CD4-positive, alpha-beta T cell treated with Interleukin-2 at 100 ng/mL for 4 hours (primary cell): Measurements from ENCODE around the gene POMGNT1.
"Not testable (repeated sequence)": the region's sequence is repeated elsewhere in the genome, so short reads cannot be mapped to it uniquely, and the experiment has no call there.

Source experiments
- DNase-seq: peaks from one replicate; pipeline ENCODE4 v3.0.0-alpha.2; 2020; ENCODE audit warnings: low spot score

POMGNT1 gene

DNA sequence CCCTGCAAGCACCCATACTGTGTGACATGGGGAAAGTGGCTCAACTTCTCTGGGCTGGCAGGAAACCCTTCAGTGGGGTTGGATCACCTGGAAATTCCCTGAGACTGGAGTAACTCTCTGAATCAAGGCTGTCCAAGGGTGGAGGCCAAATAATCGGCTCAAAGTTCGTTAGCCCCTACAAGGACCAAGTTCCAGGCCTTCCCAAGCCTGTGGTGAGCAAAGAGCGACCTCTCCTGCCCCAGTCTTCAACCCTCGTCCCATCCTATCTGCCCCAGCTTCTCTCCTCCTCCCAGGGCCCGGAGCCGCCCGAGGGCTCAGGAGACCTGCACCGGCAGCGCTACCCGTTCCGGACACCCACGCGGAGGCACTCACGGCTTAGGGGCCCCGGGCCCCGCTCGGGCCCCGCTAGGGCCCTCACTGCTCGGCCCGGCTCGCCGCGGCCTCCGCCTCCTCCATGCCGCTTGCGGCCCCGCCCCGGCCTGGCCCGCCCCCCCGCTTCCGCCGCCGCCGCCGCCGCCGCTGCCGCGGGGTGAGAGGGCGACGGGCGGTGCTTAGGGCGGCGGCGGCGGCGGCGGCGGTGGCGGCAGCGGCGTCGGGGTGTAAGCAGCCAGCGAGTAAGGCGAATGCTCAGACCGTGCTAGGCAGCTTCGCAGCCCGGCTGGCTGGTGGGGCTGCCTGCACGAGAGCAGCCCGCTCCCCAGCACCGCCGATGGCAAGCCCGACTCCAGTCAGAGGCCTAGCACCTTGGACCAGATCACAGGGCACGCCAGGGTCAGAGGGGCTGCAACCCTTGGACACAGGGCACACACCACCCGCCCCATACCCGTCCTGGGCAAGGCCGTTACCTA, at the start of gene POMGNT1:
Gene POMGNT1, minus strand, starts transcription at position 471 of the 848 bp plus-strand sequence. CDS start 613 bp downstream, outside the sequence.
- DNase-seq: peak; percentile 71

DNA sequence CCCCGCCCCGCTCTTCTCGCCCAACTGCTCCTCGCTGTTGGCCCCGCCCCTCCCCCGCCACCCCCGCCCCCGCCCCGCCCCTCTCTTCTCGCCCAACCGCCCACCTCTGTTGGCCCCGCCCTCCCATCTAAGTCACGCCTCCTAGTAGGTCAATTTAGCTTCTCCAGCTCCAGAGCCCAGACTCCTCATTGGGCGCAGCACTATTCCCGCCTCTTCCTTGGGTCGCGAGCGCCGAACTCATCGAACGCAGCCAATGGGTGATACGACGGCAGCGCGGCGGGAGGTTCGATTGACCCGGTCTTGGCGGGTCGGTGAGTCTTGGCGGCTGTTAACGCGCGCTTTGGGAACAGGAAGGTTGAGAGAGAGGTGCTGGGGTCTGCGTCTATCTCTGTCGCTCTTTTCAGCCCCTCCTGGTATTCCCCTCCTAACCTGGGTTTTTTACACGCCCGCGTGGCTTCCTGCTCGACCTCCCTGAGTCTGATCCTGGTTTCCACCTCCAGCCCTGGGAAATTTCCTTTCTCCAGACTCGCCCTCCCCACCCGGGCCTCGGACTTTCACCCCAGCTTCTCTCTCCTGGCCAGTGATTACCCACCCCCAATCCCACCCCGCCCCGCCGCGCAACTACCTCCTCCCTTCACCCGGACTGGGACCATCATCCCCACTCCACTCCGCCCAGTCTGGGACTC, 49.3 kb upstream of the POMGNT1 start, which contains the start of gene RAD54L:
Gene RAD54L, plus strand, starts transcription at position 328 of the 686 bp plus-strand sequence. CDS start 643 bp downstream, outside the sequence.
- peak; percentile 98 for DNase-seq

DNA sequence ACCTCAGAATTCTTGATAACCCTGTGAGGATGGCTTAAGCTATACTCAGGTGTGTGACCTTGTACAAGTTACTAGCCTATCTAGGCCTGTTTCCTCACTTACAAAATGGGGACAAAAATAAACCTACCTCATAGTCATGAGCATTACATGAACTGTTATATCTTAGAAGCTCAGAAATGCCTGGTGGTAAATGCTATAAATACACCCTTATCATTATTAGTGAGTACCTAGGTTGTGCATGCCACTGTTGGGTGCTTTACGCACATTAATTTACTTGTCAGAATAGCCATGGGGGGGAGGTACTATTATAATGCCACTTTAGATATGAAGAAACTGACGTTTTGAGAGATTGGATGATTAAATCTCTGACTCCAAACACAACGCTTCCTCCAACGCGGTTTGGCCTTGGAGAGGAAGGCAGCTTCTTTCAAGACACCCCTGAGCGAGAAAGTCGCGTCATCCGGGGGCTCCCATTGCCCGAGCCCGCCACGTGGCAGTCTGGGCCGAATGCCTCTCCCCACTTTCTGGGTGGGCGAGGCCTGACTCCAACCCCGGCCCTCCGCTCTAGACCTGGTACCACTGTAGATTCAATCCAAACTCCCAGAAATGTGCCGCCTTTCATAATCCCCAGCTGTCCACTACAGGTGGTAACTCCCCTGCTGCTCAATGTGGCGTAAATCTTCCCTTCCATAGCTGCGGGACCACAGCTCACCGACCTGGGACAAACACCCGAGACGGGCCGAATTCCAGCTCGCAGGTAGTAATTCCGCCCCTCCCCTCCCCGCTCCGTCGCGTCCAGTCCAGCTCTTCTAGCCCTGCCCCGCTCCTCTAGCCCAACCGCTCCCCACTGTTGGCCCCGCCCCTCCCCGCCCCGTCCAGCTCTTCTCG, 48.6 kb upstream of the POMGNT1 start:
- peak; percentile 30 for DNase-seq

DNA sequence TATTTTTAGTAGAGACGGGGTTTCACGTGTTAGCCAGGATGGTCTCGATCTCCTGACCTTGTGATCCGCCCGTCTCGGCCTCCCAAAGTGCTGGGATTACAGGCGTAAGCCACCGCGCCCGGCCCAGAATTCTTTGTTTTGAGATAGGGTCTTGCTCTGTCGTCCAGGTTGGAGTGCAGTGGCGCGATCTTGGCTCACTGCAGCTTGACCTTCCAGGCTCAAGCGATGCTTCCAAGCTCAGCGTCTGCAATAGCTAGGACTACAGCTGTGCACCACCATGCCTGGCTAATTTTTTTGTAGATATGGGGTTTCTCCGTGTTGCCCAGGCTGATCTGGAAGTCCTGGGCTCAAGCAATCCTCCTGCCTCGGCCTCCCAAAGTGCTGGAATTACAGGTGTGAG, 47.9 kb upstream of the POMGNT1 start:
- DNase-seq: not testable (repeated sequence)

DNA sequence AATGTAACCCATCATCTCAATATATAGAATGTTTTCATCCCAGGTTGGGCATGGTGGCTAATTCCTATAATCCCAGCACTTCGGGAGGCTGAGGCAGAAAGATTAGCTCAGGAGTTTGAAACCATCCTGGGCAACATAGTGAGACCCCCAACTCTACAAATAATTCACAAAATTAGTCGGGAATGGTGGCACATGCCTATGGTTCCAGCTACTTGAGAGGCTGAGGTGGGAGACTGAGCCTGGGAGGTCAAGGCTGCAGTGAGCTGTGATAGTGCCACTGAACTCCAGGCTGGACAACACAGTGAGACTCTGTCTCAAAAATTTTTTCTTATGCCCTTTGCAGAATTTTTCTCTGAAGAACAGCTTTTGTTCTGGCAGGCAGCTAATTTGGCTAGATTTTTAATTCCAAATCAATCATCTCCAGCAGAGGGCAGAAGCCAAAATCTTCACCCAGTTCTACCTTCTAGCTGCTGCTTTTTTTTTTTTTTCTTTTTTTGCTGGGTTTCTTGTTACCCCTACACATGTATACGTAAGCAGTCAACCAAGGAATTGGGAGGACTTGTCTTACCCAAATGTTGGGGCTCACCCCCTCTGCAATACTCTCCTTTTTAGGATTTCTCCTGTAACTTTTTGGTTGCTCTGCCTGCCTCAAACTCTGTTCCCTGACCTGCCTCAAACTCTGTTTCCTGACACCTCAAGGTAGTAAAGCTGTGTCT, 46.6 kb upstream of the POMGNT1 start:
- peak; percentile 37 for DNase-seq

DNA sequence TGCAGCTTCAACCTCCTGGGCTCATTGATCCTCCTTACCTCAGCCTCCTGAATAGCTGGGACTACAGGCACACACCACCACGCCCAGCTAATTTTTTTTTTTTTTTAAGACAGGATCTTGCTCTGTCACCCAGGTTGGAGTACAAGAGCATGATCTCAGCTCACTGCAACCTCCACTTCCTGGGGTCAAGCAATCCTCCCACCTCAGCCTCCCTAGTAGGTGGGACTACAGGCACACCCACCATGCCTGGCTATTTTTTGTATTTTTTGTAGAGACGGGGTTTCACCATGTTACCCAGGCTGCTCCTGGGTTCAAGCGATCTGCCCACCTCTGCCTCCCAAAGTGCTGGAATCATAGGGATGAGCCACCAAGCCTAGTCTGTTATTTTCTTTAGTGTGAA, 45.6 kb upstream of the POMGNT1 start:
- not testable (repeated sequence) for DNase-seq

DNA sequence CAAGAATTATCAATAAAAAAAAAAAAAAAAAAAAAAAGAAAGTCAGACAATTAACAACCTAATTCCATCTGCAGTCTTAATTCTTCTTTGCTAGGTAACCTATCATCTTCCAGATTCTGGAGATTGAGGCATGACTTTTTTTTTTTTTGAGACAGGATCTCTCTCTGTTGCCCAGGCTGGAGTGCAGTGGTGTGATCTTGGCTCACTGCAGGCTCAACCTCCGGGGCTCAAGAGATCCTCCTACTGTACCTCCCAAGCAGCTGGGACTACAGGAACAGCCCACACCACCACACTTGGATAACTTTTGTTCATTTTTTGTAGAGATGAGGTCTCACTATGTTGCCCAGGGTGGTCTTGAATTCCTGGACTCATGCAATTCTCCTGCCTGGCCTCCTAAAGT, 44.7 kb upstream of the POMGNT1 start:
- DNase-seq: no peak

DNA sequence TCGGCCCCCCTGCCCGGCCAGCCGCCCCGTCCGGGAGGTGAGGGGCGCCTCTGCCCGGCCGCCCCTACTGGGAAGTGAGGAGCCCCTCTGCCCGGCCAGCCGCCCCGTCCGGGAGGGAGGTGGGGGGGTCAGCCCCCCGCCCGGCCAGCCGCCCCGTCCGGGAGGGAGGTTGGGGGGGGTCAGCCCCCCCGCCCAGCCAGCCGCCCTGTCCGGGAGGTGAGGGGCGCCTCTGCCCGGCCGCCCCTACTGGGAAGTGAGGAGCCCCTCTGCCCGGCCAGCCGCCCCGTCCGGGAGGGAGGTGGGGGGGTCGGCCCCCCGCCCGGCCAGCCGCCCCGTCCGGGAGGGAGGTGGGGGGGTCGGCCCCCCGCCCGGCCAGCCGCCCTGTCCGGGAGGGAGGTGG, 43.5 kb upstream of the POMGNT1 start:
- DNase-seq: not testable (repeated sequence)

DNA sequence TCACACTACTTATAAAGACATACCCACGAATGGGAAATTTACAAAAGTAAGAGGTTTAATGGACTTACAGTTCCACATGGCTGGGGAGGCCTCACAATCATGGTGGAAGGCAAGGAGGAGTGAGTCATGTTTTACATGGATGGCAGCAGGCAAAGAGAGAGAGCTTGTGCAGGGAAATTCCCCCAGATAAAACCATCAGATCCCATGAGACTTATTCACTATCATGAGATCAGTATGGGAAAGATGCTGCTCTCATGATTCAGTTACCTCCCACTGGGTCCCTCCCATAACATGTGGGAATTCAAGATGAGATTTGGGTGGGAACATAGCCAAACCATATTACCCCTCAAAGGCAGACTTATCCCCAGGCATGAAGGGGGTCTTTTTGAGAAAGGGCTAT, 40.6 kb upstream of the POMGNT1 start:
- not testable (repeated sequence) for DNase-seq

DNA sequence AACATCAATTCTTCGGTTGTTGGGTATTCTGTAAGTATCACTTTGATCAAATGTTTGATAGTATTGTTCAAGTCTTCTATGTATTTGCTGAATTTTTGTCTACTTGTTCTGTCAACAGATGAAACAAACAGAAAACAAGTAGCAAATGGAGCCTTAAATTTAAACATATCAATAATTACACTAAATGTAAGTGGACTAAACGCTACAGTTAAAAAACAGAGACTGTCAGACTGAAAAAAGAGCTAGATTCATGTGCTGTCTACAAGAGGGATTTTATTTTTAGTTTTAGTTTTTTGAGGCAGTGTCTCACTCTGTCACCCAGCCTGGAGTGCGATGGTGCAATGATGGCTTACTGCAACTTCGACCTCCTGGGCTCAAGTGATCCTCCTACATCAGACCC, 38.6 kb upstream of the POMGNT1 start:
- no peak for DNase-seq

DNA sequence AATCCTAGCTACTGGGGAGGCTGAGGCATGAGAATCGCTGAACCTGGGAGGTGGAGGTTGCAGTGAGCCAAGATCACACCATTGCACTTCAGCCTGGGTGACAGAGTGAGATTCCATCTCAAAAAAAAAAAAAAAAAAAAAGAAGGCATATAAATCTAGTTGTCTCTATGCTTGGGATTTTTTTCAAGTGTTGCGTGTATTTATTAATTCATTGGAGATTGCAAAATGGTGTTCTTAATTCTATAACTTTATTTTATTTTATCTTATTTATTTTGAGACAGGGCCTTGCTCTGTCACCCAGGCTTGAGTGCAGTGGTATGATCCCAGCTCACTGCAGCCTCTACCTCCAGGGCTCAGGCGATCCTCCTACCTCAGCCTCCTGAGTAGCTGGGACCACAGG, 33.0 kb upstream of the POMGNT1 start:
- not testable (repeated sequence) for DNase-seq

DNA sequence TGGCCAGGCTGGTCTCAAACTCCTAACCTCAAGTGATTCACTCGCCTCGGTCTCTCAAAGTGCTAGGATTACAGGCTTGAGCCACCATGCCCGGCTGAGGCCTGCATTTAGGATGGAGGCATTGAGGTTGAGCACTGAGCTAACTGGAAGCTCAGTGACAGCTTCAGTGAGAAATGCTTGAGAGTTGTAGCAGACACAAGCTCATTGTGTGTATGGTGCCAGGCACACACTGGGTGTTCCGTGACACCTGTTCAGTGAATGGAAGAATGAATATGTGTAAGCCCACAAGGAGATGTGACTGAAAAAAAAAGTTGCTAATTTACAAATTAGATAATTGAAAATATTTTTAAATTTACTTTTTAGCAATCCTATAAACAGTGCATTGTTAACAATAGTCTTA, 26.7 kb upstream of the POMGNT1 start:
- no peak for DNase-seq

DNA sequence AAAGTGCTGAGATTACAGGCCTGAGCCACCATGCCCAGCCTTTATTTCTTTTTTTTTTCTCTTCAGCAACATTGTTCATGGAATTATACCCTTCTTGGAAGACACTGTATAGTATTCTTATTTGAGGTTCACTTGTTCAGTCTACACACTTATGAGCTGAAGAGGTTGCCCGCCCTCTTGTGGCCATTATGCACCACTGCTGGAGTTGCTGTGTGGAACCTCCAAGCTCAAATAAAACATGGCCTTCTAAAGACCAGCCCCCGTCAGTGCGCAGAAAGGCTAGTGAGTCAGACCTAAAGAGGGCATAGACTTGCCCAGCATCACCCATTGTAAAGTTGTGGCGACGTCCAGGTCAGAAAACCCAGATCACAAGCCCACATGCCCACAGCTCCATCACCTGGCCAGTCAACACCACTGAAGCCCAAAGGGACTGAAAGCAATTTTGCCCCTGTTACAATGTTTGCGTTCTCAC, 25.3 kb upstream of the POMGNT1 start:
- DNase-seq: peak; percentile 67

DNA sequence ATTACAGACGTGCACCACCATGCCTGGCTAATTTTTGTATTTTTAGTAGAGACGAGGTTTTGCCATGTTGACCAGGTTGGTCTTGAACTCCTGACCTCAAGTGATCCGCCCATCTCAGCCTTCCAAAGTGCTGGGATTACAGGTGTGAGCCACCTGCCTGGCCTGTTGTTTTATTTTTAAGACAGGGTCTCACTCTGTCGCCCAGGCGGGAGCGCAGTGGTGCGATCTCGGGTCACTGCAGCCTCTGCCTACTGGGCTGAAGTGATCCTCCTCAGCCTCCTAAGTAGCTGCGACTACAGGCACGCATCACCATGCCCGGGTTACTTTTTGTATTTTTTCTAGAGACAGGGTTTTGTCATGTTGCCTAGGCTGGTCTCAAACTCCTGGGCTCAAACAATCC, 24.8 kb upstream of the POMGNT1 start:
- DNase-seq: not testable (repeated sequence)

DNA sequence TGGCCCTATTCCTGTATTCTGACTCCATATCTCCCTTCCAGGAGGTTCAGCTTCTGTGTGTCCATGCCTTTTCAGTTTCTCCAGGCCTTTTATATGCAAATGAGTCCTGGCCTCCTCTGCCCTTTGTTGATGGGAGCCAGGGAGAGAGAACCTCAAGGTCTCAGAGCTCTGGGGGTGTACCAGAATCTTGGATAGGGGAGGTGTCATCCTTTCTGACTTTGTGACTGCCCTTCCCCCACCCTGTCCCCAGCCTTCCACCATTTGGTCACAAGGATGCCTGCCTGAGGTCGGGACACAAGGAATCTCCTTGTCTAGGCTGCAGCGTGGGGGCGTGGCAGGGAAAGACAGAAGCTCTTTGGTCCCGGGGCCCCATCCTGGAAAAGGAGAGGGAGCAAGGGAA, 23.5 kb upstream of the POMGNT1 start:
- DNase-seq: no peak

DNA sequence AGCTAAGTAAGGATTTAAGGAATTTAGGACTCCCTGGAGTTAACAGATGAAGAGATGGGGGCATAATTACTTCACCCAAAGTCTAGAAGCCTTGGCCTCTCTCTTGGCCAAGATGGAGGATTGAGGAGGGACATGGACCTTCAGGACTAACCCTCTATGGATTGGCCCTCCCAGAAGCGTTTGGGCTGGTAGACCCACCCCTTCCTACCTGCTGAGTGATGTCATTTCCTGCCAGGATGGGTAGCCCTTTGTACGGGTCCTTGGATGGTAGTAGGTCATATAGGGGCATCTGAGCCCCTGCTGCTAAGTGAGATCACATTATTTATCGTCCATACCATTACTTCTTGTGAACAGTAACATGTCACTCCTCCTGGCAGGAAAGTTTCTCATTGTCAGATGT, 22.6 kb upstream of the POMGNT1 start:
- no peak for DNase-seq

DNA sequence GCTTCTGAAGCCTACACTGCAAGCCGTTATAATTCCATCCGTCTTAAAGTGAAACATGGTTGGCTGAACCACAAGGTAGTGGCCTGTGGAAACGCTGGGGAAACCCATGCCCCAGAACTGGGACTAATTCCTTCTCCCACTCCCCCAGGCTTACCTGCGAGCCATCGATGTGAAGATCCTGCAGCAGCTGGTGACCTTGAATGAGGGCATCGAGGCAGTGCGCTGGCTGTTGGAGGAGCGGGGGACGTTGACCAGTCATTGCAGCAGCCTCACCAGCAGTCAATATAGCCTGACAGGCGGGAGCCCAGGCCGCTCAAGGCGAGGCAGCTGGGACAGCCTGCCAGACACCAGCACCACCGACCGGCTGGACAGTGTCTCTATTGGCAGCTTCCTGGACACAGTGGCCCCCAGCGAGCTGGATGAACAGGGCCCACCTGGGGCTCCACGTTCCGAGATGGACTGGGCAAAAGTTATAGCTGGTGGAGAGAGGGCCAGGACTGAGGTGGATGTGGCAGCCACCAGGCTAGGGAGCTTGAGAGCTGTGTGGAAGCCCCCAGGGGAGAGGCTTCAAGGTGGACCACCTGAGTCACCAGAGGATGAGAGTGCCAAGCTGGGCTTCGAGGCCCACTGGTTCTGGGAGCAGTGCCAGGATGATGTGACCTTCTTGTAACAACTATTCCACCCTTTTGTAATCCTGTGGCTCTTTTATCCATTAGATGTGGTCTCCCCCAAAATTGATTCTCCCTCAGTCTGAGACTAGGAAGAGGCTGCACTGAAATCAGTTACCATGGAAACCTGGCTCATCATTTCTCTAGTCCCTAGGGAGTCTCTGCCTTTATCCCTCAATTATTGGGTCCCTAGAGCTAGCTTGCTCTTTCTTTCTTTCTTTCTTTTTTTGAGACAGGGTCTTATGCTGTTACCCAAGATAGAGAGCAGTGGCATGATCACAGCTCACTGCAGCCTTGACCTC, 21.6 kb upstream of the POMGNT1 start:
- DNase-seq: no peak

DNA sequence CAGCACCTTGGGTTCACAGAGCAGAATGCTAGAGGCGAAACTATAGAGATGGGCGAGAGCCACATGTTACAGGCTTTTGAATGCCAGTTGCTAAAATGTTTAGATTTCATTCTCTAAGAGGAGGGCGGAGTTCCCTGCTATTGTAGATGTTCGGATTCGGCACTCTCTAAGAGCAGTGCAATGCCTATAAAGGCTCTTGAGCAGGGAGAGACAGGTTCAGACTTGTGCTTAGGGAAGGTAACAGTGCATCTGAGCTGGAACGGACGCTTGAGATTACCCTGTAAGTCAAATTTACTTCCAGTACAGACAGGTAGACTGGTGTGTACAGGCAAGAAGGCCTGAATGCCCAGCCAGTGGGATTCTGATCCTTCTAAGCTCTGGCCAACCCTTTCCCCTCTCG, 20.2 kb upstream of the POMGNT1 start:
- DNase-seq: no peak

DNA sequence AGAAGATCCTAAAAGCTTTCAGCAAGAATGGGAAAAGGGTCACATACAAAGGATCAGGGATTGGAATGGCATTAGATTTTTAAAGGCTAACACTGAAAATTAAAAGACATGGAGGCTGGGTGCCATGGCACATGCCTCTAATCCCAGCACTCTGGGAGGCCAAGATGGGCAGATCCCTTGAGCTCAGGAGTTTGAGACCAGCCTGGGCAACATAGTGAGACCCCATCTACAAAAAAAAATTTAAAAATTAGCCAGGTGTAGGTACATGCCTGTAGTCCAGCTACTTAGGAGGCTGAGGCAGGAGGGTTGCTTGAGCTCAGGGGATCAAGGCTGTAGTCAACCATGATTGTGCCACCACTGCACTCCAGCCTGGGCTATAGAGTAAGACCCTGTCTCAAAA, 17.3 kb upstream of the POMGNT1 start:
- no peak for DNase-seq

DNA sequence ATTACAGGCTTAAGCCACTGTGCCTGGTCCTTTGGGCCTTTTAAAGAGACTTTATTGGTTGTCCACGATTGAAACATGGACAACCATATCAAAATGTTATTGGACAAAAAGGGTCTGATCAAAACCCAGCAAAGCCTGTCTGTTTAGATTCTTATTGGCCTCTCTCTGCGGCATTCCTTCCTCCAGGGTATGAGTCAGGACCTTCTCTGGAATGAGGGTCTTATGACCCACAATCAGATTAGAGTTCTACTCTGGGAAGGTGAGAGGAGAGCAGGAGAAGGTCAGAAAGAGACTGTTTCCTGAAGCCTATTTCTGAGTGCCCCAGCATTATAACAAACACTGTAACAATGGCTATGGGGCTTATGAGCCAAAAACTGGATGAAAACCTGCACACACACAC, 12.8 kb upstream of the POMGNT1 start:
- no peak for DNase-seq
